HG02763 (cell line): Measurements from ENCODE around the gene AMPD3.
"Not testable (repeated sequence)": the region's sequence is repeated elsewhere in the genome, so short reads cannot be mapped to it uniquely, and the experiment has no call there.

Source experiments
- ATAC-seq: cut with Tn5 transposase; IDR thresholded peaks from one replicate; pipeline ENCODE4 v1.9.1; 2021; ENCODE audit warnings: mild to moderate bottlenecking, moderate library complexity; ENCODE audit not compliant: unreplicated experiment

AMPD3 gene

GRCh38 chr11:10436683-10437082 is 18.4 kb upstream of the AMPD3 start:
- not testable (repeated sequence) for ATAC-seq

DNA sequence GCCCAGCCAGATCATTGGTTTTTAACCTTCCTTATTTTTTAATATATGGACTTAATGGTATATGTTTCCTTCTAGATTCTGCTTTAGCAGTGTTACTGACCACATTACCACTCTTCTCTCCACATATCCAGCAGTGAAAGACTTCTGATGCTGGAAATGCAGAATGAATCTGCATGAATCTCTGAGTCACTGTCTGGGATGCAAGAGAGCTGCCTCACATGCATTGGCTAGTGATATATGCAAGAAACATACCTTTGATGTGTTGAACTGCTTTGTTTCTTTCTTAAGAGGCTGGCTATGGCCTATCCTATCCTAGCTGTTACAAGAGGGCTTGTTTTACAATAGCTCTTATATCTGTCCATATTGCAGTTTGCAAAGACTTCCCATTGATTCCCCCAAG is 16.6 kb upstream of the AMPD3 start:
- ATAC-seq: no peak

DNA sequence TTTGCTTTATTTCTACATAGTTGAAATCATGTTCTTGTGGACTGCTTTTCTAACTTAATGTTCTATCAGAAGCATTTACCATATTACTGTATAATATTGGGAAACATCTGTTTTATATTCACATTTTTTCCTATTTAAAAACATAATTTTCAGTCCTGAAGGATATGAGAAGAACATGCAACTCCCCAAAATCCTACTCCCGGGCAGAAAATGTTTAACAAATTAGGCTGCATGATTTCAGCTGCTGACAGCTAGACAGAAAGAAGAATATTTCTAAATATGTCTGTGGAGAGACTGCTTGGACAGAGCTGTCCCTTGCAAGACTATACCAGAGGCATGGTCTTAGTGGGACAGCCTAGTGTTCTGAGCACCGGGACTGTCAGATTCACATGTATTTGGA is 15.7 kb upstream of the AMPD3 start:
- ATAC-seq: no peak

DNA sequence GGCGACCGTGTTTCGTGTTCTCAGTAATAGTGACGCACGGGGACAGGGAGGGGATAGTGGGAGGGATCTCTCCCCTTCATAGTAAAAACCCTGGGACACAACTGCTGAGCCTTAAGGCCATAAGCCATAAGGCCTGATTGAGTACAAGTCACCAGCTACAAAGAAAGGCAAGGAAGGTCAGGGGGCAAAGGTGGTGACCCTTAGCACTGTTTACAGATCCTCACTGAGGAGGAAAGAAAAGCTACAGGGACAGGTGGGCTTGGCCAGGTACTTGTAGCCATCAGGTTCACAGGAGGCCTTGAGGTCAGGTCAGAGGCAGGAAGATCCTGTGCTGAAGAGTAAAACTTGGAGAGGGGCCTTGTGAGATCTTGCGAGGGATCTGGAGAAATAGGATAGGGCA is 15.1 kb upstream of the AMPD3 start:
- ATAC-seq: no peak

DNA sequence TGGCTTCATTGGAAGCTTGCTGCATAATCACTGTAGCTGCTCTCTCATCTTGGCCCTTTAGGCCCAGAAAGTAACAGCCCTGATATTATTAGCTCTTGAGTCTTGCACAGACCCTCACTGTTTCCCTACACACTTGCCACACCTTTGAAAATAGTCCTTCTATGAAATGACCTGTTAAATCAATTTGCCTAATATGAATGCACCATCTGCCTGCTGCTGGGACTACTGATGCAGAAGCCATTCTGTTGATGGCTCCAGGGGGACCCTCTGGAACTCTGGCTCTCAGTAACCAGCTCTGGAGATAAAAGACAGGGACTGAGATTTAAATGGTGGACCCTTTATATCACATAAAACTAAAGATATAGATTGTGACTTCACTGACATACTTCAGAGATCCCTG is 14.7 kb upstream of the AMPD3 start:
- no peak for ATAC-seq

GRCh38 chr11:10441091-10441490 is 14.0 kb upstream of the AMPD3 start:
- ATAC-seq: no peak

DNA sequence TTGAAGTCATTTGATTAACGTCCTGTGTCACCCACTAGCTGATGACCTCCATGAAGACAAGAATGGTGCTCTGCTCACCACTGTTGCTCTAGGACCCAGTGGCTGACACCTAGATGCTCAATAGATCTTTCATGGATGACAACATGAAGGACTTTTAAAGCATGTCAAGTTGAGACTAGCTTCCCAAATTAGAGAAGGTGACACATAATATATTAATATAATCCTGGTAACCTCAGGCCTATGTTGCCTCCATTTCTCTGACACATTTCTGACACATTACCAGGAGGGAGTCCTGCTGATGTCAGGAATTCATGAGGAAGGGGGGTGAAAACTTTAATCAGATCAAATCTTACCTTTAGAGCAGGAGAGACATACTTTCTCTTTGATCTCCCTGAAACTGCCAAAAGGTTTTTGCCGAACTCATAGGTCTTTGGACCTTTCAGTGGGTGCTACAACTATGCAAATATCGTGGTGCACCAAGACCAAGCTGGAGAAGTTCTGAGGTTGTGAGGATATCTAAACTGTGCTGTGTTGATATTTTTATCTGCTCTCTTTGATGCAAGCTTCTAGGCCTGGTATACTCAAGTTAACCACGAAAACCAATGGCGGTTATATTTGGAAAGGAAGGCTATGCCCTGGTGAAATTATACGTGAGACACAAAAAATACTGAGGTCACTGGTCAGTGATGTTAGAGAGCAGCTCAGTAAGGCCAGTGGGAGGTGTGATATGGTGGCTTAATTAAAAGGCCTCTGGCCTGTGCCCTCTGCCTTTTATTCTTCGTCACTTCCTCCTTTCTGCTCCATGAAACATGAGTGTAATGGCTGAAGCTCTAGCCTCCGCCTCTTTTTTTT is 13.2 kb upstream of the AMPD3 start:
- ATAC-seq: peak; percentile 98

DNA sequence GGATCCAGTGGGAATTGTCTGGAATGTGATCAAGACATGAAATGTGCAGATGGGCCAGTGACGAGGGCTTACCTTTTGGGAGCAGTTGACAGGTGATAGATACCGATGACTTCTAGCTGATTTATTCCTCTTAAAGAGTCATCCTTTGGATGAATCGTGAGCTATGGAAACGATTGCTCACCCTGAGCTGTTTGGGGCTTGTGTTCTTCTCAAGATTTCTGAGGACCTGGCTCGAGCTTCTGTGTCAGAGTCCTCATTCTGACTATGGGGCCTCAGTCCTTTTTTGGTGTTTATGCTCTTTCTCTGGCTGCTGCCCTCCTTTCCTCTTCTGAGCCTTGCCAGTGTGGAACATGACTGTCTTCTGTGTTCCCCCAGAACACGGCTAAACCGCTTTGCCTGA is 11.9 kb upstream of the AMPD3 start:
- no peak for ATAC-seq

GRCh38 chr11:10443721-10444235 is 11.3 kb upstream of the AMPD3 start:
- no peak for ATAC-seq

- ATAC-seq: no peak
Measured at GRCh38 chr11:10444725-10445315, 10.2 kb upstream of the AMPD3 start.

DNA sequence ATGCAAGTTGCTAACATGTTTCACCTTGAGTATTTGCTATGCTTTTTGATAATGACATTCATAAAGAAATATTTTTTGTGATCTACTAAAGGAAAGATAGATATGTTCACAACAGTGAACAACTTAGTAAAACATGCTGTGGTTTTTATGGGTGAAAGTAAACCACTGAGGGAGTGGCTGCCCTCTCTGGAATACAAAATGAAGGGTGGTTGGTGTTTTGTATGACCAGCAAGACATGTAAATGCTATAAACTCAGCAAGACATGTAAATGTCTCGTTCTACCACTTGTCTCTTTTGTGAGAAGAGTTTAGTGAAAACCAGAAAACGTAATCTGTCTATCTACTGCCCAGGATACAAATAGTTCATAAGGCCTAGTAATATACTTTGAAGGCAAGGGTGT is 7.6 kb upstream of the AMPD3 start:
- no peak for ATAC-seq

- ATAC-seq: no peak
Measured at GRCh38 chr11:10450462-10451425, 4.3 kb upstream of the AMPD3 start.

- ATAC-seq: no peak
Measured at GRCh38 chr11:10451426-10452116, 3.5 kb upstream of the AMPD3 start.

- ATAC-seq: no peak
Measured at GRCh38 chr11:10452211-10452767, 2.8 kb upstream of the AMPD3 start.

- no peak for ATAC-seq
Measured at GRCh38 chr11:10453261-10453660, 1.8 kb upstream of the AMPD3 start.

DNA sequence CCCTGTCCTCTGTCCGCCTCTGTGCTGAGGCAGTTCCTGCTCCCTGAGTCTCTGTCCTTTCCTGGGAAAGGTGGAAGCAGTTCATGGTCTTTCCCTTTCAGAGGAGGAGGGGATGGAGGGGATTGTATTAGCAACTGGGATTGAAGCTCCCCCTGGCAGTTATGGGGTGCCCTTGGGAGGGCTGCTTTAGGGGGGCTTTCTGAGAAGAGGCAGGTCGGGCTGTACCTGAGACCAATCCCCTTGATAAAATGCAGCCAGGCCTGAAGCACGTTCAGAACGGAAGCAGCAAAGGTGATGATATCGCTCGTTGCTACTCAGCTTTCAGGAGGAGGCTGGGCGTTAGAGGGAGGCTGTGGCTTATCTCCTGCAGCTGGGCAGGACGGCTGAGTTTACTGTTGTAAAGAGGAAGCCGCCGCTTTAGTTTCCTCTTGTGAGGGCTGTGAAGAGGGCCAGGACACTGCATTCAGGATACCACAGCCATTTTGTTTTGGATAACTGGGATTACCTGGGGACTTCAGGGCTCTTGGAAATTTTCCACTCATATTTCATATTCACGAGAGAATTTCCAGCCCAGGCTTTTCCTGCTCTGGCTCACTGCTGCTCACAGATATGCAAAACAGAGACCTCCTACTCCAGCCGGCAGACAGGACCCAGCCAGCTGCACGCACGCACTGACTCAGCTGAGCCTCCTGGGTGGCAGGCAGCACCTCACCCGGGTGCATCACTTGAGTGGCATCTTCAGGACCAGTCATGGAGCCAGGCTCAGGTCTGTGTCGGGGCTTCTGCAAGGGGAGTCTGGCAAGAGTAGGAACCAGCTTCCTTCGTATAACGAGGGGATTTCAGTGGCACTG is 798 bp downstream of the AMPD3 start:
- peak; percentile 65 for ATAC-seq

DNA sequence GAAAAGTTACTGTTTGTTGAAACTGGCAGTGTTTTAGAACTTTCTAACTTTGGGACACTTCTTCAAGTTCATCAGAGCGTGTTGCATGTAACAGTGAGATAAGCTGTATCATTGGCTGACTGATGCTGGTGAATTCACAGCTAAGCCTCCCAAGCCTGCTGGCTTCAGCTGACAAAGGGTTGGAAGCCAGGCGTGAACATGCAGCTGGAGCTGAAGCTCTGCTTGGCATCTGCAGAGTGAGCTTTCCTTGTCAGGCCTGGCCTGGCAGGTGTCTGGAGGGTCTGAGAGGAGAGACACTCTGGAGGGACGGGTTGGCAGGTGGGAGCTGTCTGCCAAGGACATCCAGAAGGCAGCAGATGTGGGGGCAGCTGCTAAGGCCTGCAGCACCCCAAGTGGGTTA is 1.5 kb downstream of the AMPD3 start:
- no peak for ATAC-seq

DNA sequence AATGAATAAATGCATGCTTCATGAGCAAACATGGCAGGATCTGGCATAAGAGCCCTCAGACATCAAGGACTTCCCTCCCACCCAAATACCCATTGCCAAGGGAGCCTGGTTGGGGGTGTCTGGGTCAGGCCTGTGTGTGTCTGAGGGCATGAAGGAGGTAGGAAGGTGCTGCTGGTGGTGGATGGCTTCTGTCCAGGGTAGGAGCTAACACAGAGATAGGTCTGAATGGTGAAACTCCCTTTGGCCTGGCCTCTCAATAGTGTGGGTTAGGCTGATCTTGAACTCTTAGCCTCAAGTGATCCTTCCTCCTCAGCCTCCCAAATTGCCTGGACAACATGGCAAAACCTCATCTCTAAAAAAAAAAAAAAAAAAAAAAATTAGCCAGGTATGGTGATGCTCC is 2.8 kb downstream of the AMPD3 start:
- no peak for ATAC-seq
